Measurements from ENCODE around the gene SLC37A1.

- TF ChIP-seq CTCF (conservative IDR thresholded peaks at IDR 0.05 in 1 of 2, IDR thresholded peaks at IDR 0.05 in 1 of 2; ENCODE audit: extremely low read depth in 1 of 2, insufficient read depth in 1 of 2, low read depth in 1 of 2, low read length in 2 of 2) (no peak), EZH2 (IDR thresholded peaks at IDR 0.05; ENCODE audit: borderline replicate concordance, low read length) (no peak)
Measured at GRCh38 chr21:42582787-42583476, 69.3 kb downstream of the SLC37A1 start.
